HuH-7 (cell line): ENCODE results near the gene RNF111.
"Not testable (repeated sequence)": the region's sequence is repeated elsewhere in the genome, so short reads cannot be mapped to it uniquely, and the experiment has no call there.

Experiments used
- DNase-seq: peaks from one replicate; pipeline ENCODE4 v3.0.0; 2011; ENCODE audit warnings: low spot score

The RNF111 gene

GRCh38 chr15:59133929-59134427 lies 146.5 kb downstream of the RNF111 start:
- no peak for DNase-seq

- DNase-seq = no peak
These were observed 150.1 kb downstream of the RNF111 start for GRCh38 chr15:59137566-59137965.

DNA sequence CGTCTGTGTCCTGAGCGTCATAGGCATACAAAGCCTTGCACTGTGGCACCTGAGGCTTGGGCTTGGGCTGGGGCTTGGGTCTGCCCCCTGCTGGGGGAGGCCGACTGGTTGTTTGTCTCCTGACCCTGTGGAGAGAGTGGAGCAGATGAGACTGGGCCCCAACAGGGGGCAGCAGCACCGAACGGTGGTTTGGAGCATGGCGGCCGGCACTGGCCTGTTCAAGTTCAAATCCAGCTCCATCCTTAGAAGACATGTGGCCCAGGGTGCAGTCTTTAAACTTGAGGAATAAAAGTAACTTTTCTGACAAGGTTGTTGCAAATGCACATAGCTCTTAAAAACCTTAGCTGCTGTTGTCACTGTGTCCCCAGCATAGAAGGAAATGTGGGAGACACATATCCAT lies 150.8 kb downstream of the RNF111 start:
- DNase-seq = peak; percentile 83

DNA sequence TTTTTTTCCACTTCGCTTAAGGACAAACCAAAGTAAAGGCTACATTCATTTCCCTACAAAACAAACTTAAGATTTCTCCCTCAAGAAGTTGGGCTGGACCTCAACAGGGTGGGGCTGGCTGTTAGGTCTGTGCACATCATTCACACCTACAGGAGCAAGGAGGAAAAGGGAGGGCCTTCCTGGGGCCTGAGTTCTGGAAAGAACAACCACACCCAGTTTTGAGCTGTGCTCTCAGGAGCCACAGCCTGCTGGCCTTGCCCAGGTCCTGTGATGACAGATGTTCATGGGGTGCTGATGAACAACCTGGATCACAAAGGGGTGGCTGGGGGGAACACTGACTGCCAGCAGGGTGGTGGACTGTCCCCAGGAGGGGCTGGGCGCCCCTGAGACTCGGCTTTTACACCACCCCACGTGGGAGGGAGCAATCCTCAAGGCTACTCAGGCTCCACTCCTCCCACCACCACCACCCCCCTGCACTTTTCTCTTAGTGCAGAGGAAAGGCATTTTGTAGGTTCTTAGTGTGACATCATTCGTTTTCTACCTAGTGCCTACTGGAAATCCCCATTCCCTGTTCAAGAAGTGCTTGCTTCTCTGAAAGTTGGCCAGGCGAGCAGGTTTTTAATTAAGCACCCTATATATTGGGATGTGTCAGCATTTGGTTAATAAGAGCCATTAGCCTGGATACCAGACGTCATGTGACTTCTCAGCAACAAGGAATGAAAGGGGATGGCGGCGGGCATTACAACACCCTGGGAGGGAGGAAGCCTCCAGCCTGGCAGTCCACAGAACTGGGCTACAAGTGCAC lies 153.2 kb downstream of the RNF111 start:
- no peak for DNase-seq

DNA sequence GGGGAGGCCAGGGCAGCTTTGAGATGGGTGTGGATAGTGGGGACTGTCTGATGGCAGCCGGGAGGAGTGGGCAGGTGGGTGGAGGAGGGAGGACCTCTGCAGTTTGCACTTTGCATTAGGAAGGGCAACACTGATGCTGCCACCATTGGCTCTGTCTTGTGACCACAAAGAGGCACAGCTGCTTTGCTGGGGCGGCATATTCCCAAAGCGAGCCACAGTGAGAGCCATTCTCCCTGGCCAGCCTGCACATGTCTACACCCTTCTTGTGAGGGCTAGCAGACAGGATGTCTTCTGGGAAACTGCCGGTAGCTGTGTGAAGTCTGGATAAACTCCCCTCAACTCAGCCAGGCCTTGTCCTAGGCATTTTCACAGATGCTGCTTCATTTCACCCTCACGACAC lies 155.8 kb downstream of the RNF111 start:
- no peak for DNase-seq

- not testable (repeated sequence) for DNase-seq
These were observed 157.1 kb downstream of the RNF111 start for GRCh38 chr15:59144594-59144993.
